ENCODE measurements around the gene LENG9. TPM values are rescaled to one million over a fixed set of nuclear protein-coding genes. Genes with fewer than 3 reads are reported as not detected.
A peak's percentile ranks its signal among the peaks of the same experiment; 100 is the strongest.

Gene LENG9
- total RNA-seq, 2 donors from 2014 or later, result 18.2 to 24.6 TPM

GRCh38 chr19:54454781-54455675 lies 8.6 kb downstream of the LENG9 start:
- no peak for TF ChIP-seq CTCF (IDR thresholded peaks at IDR 0.05)
- no peak overlapping the region for H3K27ac ChIP-seq
- intact Hi-C loops (cut with DNase I), result no loop called here
- no peak for DNase-seq
- H3K27me3 ChIP-seq, result no peaks in the 10 kb centered on the region
- H3K9ac ChIP-seq (ENCODE audit: low read depth in 2 of 2, low read length in 2 of 2), result no peak overlapping the region
- H3K4me3 ChIP-seq, result no peak overlapping the region
- peaks cover 5% of the 10 kb centered on the region for H3K4me1 ChIP-seq
- no peaks in the 10 kb centered on the region for H3K9me3 ChIP-seq
- peaks cover 48% of the 10 kb centered on the region for H3K36me3 ChIP-seq

- intact Hi-C loops (cut with DNase I), result no loop called here
- H3K36me3 ChIP-seq, result peaks cover 48% of the 10 kb centered on the region
- H3K27me3 ChIP-seq, result no peaks in the 10 kb centered on the region
- H3K4me3 ChIP-seq, result no peak overlapping the region
- DNase-seq, result no peak
- peaks cover 5% of the 10 kb centered on the region for H3K4me1 ChIP-seq
- no peak for TF ChIP-seq CTCF (IDR thresholded peaks at IDR 0.05)
- H3K27ac ChIP-seq, result no peak overlapping the region
- H3K9ac ChIP-seq (ENCODE audit: low read depth in 2 of 2, low read length in 2 of 2), result no peak overlapping the region
- no peaks in the 10 kb centered on the region for H3K9me3 ChIP-seq
These were observed 9.4 kb downstream of the LENG9 start for GRCh38 chr19:54453921-54454780.

- H3K4me1 ChIP-seq, result peaks cover 5% of the 10 kb centered on the region
- no peak overlapping the region for H3K4me3 ChIP-seq
- intact Hi-C loops (cut with DNase I), result no loop called here
- no peak for TF ChIP-seq CTCF (IDR thresholded peaks at IDR 0.05)
- no peak overlapping the region for H3K9ac ChIP-seq (ENCODE audit: low read depth in 2 of 2, low read length in 2 of 2)
- no peak overlapping the region for H3K27ac ChIP-seq
- peaks cover 48% of the 10 kb centered on the region for H3K36me3 ChIP-seq
- DNase-seq, result no peak
- H3K9me3 ChIP-seq, result no peaks in the 10 kb centered on the region
- no peaks in the 10 kb centered on the region for H3K27me3 ChIP-seq
These were observed 11.0 kb downstream of the LENG9 start for GRCh38 chr19:54452626-54453025.

- intact Hi-C loops (cut with DNase I), result no loop called here
- no peaks in the 10 kb centered on the region for H3K27me3 ChIP-seq
- no peak for TF ChIP-seq CTCF (IDR thresholded peaks at IDR 0.05)
- H3K4me1 ChIP-seq, result peaks cover 10% of the 10 kb centered on the region
- H3K4me3 ChIP-seq, result no peak overlapping the region
- H3K27ac ChIP-seq, result no peak overlapping the region
- no peak for DNase-seq
- peaks cover 47% of the 10 kb centered on the region for H3K36me3 ChIP-seq
- peak overlapping the region in 1 of 2 donors; percentile 38 for H3K9ac ChIP-seq (ENCODE audit: low read depth in 2 of 2, low read length in 2 of 2)
- H3K9me3 ChIP-seq, result no peaks in the 10 kb centered on the region
These were observed 11.6 kb downstream of the LENG9 start for GRCh38 chr19:54451997-54452396.

GRCh38 chr19:54451331-54451871 lies 12.2 kb downstream of the LENG9 start:
- no peak overlapping the region for H3K4me3 ChIP-seq
- no peak for TF ChIP-seq CTCF (IDR thresholded peaks at IDR 0.05)
- no peaks in the 10 kb centered on the region for H3K9me3 ChIP-seq
- no peak overlapping the region for H3K27ac ChIP-seq
- intact Hi-C loops (cut with DNase I), result no loop called here
- DNase-seq, result no peak
- peak overlapping the region in 1 of 2 donors; percentile 38 for H3K9ac ChIP-seq (ENCODE audit: low read depth in 2 of 2, low read length in 2 of 2)
- peaks cover 11% of the 10 kb centered on the region for H3K4me1 ChIP-seq
- no peaks in the 10 kb centered on the region for H3K27me3 ChIP-seq
- peaks cover 41% of the 10 kb centered on the region for H3K36me3 ChIP-seq
